Spleen (tissue), 11 donors: Measurements from ENCODE around the gene ABHD12. TPM values are rescaled to one million over a fixed set of nuclear protein-coding genes. Genes with fewer than 3 reads are reported as not detected.
A peak's percentile ranks its signal among the peaks of the same experiment; 100 is the strongest.

Experiments
- DNase-seq: peaks from one replicate; pipeline ENCODE4 v3.0.0-alpha.2; 2020
- H3K27ac ChIP-seq, 8 donors: fragments of 200-600 bp; sonication (generic) in 7 of 8; 1 replicate in 4 of 8; 2 replicates in 4 of 8; pipeline versions ENCODE4 v1.5.0 to v1.8.0; 2016 to 2021; ENCODE audit warnings: inconsistent platforms in 4 of 8, mild to moderate bottlenecking in 4 of 8, moderate library complexity in 1 of 8
- H3K27me3 ChIP-seq, 7 donors: fragments of 200-600 bp; sonication (generic) in 6 of 7; replicated peaks in 1 of 7; 1 replicate in 4 of 7; 2 replicates in 3 of 7; pipeline versions ENCODE4 v1.5.0 to v1.8.0; 2016 to 2021; ENCODE audit warnings: inconsistent platforms in 3 of 7, mild to moderate bottlenecking in 1 of 7
- H3K36me3 ChIP-seq, 6 donors: fragments of 200-600 bp; sonication (generic) in 5 of 6; 1 replicate in 4 of 6; 2 replicates in 2 of 6; pipeline versions ENCODE4 v1.5.0 to v1.8.0; 2016 to 2021; ENCODE audit warnings: inconsistent platforms in 2 of 6
- H3K4me1 ChIP-seq, 6 donors: fragments of 200-600 bp; sonication (generic) in 5 of 6; 1 replicate in 3 of 6; 2 replicates in 3 of 6; pipeline versions ENCODE4 v1.5.0 to v1.8.0; 2016 to 2021; ENCODE audit warnings: inconsistent platforms in 3 of 6
- H3K4me3 ChIP-seq, 8 donors: fragments of 200-600 bp; sonication (generic) in 7 of 8; 1 replicate in 4 of 8; 2 replicates in 4 of 8; pipeline versions ENCODE4 v1.5.0 to v1.8.0; 2016 to 2021; ENCODE audit warnings: inconsistent platforms in 4 of 8, mild to moderate bottlenecking in 4 of 8, moderate library complexity in 2 of 8
- H3K9me3 ChIP-seq, 8 donors: fragments of 200-600 bp; sonication (generic) in 7 of 8; 1 replicate in 4 of 8; 2 replicates in 4 of 8; pipeline versions ENCODE4 v1.5.0 to v1.8.0; 2016 to 2021; ENCODE audit warnings: inconsistent platforms in 4 of 8
- POLR2A ChIP-seq, 3 donors: fragments of 450-650 bp; IDR thresholded peaks; one replicate each; pipeline ENCODE4 v1.5.1; 2017; ENCODE audit warnings: antibody characterized with exemption in 3 of 3, mild to moderate bottlenecking in 1 of 3
- POLR2AphosphoS5 ChIP-seq, 3 donors: sonication (generic); formaldehyde crosslinking; IDR thresholded peaks; one replicate each; pipeline ENCODE4 v1.5.1; 2017; ENCODE audit warnings: antibody characterized with exemption in 3 of 3
- WGBS, 5 donors: extraction: QIAGEN DNeasy Blood & Tissue Kit in 3 of 5; methylation state at CpG; one replicate each; pipeline versions ENCODE4 v1.1.5 to v1.1.7; 2013 to 2018; 5-methylcytosine and 5-hydroxymethylcytosine counted together
- intact Hi-C: fragments of 100-400 bp; cut with DNase I; formaldehyde crosslinking; loops from one replicate; pipeline ENCODE4 v1.15.0; 2023; ENCODE audit warnings: low total_unique reads
- polyA plus RNA-seq, 3 donors: library from polyadenylated mRNA; stranded (reverse); fragments of 200-250 nt; gene quantifications; one replicate each; pipeline ENCODE4 v1.2.1, GENCODE V29; 2013
- total RNA-seq, 7 donors: library from RNA; depleted of rRNA in 3 of 7; stranded (reverse); fragments of >200 nt in 3 of 7; fragmentation: NEBNext Ultra II Directional in 4 of 7; extraction: Animal tissue kit (Norgen Biotek cat#: 25700) in 4 of 7; gene quantifications; one replicate each; pipeline versions ENCODE4 v1.1.0 to v1.2.1, GENCODE V29; 2016 to 2021
- TF ChIP-seq, protein P1 (sequence below), 11 experiments: fragments of 200-600 bp in 7 of 11; fragments of 450-650 bp in 4 of 11; sonication (generic) in 4 of 11; IDR thresholded peaks in 8 of 11; conservative IDR thresholded peaks in 3 of 11; 1 replicate in 7 of 11; 2 replicates in 4 of 11; pipeline versions ENCODE4 v1.4.0 to v1.8.0; 2016 to 2021; ENCODE audit warnings: antibody characterized with exemption in 11 of 11, inconsistent platforms in 4 of 11, mild to moderate bottlenecking in 1 of 11
- donor health status: healthy with polysubstance abuse.
- donor health status: DM: no; HTN: no; CAD: no; lungs with moderate emphysema.
- donor health status: DM: no; HTN: no; CAD: no.
- donor health status: Bipolar disorder and iron deficiency.
- donor health status: healthy.
- donor health status: DM: no; HTN: no; CAD: no.
- donor health status: DM: yes; HTN: yes; CAD: no.

Gene ABHD12
- total and polyA plus RNA-seq, 10 donors = 16.1 to 36.9 (median 25.3) TPM

DNA sequence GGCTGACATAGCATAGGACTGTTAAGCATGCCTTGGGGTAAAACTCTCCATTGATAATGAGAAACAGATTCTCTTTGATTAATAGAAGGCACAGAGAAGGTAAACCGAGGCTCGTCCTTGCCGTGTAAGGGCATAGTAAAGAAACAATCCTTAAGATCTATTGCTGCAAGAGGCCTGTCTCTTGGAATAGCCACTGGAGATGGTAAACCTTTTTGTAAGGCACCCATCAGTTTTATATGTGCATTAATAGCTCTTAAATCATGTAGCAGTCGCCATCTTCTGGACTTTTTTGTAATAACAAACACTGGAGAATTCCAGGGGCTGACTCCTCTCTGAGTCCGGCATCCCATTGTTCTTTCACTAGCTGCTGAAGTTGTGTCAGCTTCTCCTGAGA, 8.4 kb upstream of the ABHD12 start:
- TF ChIP-seq, protein P1, sequence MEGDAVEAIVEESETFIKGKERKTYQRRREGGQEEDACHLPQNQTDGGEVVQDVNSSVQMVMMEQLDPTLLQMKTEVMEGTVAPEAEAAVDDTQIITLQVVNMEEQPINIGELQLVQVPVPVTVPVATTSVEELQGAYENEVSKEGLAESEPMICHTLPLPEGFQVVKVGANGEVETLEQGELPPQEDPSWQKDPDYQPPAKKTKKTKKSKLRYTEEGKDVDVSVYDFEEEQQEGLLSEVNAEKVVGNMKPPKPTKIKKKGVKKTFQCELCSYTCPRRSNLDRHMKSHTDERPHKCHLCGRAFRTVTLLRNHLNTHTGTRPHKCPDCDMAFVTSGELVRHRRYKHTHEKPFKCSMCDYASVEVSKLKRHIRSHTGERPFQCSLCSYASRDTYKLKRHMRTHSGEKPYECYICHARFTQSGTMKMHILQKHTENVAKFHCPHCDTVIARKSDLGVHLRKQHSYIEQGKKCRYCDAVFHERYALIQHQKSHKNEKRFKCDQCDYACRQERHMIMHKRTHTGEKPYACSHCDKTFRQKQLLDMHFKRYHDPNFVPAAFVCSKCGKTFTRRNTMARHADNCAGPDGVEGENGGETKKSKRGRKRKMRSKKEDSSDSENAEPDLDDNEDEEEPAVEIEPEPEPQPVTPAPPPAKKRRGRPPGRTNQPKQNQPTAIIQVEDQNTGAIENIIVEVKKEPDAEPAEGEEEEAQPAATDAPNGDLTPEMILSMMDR (IDR thresholded peaks at IDR 0.05 in 8 of 11, conservative IDR thresholded peaks at IDR 0.05 in 3 of 11) = peak in 10 of 11 experiments; percentile 9 to 73 (median 56)
- TF ChIP-seq POLR2AphosphoS5 (IDR thresholded peaks at IDR 0.05) (no peak), POLR2A (IDR thresholded peaks at IDR 0.05) (no peak)
- Histone ChIP-seq H3K9me3 (peaks cover 0 to 31% (median 28%) of the 10 kb centered on the region in 8 donors), H3K4me1 (peaks cover 0 to 6% (median 0%) of the 10 kb centered on the region in 6 donors), H3K27me3 (peaks cover 0 to 6% (median 0%) of the 10 kb centered on the region in 7 donors), H3K27ac (no peak overlapping the region), H3K4me3 (no peak overlapping the region), H3K36me3 (no peaks in the 10 kb centered on the region)
- DNase-seq = no peak
- intact Hi-C loops = loop anchor here (5.0 to 10.0 kb wide), 3 partner anchors 102 to 407 kb away; partner anchors contain the start of genes APMAP and VSX1
- 25 to 34% (median 31%) methylated on average over 5 of the region's 5 CpGs for WGBS, 5 donors

DNA sequence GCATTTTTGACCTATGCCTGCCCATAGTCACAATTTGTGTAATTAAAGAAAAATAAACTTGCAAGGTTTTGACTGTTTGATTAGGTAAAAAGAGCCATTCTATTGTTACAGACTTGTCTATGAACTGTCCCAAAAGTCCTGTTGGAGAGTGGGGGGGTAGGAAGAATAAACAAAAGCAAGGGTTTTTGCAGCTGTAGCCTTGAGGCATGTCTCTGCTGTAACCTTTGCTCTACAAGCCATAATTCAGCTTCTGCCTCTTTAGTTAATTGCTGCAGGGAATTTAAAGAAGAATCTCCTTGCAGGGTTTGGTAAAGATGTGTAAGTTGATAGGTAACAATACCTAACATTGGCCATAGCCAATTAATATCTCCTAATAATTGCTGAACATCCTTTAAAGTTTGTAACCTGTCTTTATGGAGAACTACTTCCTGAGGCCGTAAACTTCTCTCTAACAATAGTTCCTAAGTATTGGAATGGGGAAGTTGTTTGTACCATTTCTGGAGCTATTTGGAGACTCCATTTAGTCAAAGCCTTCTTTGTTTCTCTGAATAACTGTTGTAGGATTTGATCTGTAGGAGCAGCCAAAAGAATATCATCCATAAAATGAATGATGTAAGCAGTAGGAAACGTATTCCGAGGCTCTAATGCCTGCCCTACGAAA, 7.9 kb upstream of the ABHD12 start:
- Histone ChIP-seq H3K4me3 (no peak overlapping the region), H3K27ac (no peak overlapping the region), H3K9me3 (peaks cover 0 to 25% (median 23%) of the 10 kb centered on the region in 8 donors), H3K36me3 (no peaks in the 10 kb centered on the region), H3K27me3 (peaks cover 0 to 6% (median 0%) of the 10 kb centered on the region in 7 donors), H3K4me1 (peaks cover 0 to 6% (median 0%) of the 10 kb centered on the region in 6 donors)
- DNase-seq = no peak
- intact Hi-C loops = loop anchor here (5.0 to 10.0 kb wide), 3 partner anchors 101 to 406 kb away; partner anchors contain the start of genes APMAP and VSX1
- 46 to 59% (median 56%) methylated on average over 4 of the region's 4 CpGs for WGBS, 5 donors
- TF ChIP-seq, protein P1 (IDR thresholded peaks at IDR 0.05 in 8 of 11, conservative IDR thresholded peaks at IDR 0.05 in 3 of 11) = no peak
- TF ChIP-seq POLR2A (IDR thresholded peaks at IDR 0.05) (no peak), POLR2AphosphoS5 (IDR thresholded peaks at IDR 0.05) (no peak)

DNA sequence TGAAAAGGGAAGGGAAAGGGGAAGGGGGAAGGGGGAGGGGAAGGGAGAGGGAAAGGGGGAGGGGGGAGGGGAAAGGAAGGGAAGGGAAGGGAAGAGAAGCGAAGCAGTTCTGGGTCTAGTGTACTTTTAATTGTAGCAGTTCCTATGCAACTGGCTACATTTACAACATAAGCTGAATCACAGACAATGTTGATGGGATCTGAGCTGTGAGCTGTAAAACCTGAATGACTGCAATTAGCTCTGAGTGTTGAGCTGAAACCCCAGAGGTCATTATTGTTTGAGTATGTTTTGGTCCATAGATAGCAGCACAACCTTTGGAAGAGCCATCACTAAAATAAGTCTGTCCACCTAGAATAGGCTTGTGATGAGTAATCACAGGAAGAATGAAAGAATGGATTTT, 7.2 kb upstream of the ABHD12 start:
- DNase-seq = no peak
- Histone ChIP-seq H3K4me1 (peaks cover 0 to 6% (median 0%) of the 10 kb centered on the region in 6 donors), H3K36me3 (no peaks in the 10 kb centered on the region), H3K27me3 (peaks cover 0 to 6% (median 0%) of the 10 kb centered on the region in 7 donors), H3K27ac (no peak overlapping the region), H3K4me3 (no peak overlapping the region), H3K9me3 (peaks cover 0 to 18% (median 16%) of the 10 kb centered on the region in 8 donors)
- intact Hi-C loops = loop anchor here (5.0 to 10.0 kb wide), 3 partner anchors 101 to 406 kb away; partner anchors contain the start of genes APMAP and VSX1
- TF ChIP-seq, protein P1 (IDR thresholded peaks at IDR 0.05 in 8 of 11, conservative IDR thresholded peaks at IDR 0.05 in 3 of 11) = no peak
- TF ChIP-seq POLR2A (IDR thresholded peaks at IDR 0.05) = no peak
- 38 to 60% (median 54%) methylated on average over 1 of the region's 1 CpG for WGBS, 5 donors

DNA sequence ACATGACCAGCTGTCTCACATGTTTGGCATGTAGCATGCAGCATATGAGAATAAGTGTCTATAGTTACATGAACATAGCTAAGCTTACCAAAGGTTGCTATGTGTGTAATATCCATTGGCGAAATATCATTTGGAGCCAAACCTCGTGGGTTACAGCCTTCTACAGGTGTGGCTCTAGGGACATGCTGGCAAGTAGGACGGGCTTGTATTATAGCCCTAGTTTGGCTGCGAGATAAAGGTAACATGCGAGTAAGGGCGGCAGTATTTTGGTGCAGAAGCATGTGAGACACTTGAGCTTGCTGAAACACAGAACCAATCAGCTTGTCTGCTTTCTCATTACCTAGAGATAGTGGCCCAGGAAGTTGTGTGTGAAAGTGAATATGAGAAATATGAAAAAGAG, 6.5 kb upstream of the ABHD12 start:
- TF ChIP-seq POLR2AphosphoS5 (IDR thresholded peaks at IDR 0.05) (no peak), POLR2A (IDR thresholded peaks at IDR 0.05) (no peak)
- TF ChIP-seq, protein P1 (IDR thresholded peaks at IDR 0.05 in 8 of 11, conservative IDR thresholded peaks at IDR 0.05 in 3 of 11) = no peak
- intact Hi-C loops = loop anchor here (5.0 to 10.0 kb wide), 3 partner anchors 100 to 405 kb away; partner anchors contain the start of genes APMAP and VSX1
- H3K27me3 ChIP-seq = peaks cover 0 to 6% (median 0%) of the 10 kb centered on the region in 7 donors
- no peak overlapping the region for H3K27ac ChIP-seq
- H3K36me3 ChIP-seq = no peaks in the 10 kb centered on the region
- WGBS, 5 donors = 81 to 96% (median 90%) methylated on average over 6 of the region's 6 CpGs
- H3K4me3 ChIP-seq = no peak overlapping the region
- peaks cover 0 to 11% (median 9%) of the 10 kb centered on the region in 8 donors for H3K9me3 ChIP-seq
- no peak for DNase-seq
- H3K4me1 ChIP-seq = peaks cover 0 to 6% (median 0%) of the 10 kb centered on the region in 6 donors
